CD4-positive, alpha-beta T cell treated with Interleukin-17A for 1 hour (primary cell): Measurements from ENCODE around the gene TMEM52.
"Not testable (repeated sequence)": the region's sequence is repeated elsewhere in the genome, so short reads cannot be mapped to it uniquely, and the experiment has no call there.

ENCODE experiments used
- DNase-seq: peaks from one replicate; pipeline ENCODE4 v3.0.0-alpha.2; 2020

The TMEM52 gene

DNA sequence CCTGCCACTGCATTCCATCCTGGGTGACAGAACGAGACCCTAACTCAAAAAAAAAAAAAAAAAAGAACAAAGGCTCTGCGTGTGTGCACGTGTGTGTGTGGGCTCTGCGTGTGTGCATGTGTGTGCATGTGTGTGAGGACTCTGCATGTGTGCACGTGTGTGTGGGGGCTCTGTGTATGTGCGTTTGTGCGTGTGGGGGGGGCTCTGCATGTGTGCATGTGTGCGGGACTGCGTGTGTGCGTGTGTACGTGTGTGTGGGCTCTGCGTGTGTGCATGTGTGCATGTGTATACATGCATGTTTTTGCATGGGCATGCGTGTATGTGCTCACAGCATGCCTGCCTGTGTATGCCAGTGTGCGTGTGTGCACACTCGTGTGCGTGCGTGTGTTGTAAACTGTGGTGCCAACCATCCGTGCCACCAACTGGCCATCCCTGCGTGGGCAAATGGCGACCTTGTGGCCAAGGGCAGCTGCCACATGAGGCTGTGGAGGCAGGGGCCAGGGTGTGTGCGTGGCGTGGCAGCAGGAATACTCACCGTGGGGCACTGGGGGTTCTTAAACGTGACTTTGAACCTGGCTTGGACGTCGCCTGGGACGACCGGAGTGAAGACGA is 26.8 kb upstream of the TMEM52 start:
- no peak for DNase-seq

DNA sequence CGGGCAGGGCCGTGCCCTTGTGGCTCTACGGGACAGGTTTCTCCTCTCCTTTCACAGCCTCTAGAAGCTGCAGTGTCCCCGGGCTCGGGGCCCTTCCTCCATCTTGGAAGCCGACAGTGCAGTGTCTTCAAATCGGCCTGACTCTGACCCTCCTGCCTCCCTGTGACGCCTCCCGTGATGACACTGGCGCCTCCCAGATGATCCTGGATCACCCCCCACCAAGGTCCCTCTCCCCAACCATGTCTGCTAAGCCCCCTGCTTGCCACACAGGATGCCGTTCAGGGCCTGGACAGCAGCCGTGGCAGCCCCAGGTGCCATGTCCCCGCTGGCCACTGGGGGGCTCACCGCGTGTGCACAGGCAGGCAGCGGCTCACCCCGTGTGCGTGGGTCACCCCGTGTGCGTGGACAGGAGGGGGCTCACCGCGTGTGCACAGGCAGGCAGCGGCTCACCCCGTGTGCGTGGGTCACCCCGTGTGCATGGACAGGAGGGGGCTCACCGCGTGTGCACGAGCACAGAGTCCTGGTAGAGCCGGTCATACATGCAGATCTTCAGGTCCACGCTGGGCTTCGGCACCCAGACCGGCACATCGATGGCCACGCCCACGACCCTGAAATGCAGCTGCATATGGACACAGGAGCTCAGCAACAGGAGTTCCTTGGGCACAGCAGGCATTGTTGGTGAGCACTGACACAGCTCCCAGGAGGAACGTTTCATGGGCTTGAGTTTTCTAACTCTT is 24.9 kb upstream of the TMEM52 start:
- DNase-seq: peak; percentile 43

DNA sequence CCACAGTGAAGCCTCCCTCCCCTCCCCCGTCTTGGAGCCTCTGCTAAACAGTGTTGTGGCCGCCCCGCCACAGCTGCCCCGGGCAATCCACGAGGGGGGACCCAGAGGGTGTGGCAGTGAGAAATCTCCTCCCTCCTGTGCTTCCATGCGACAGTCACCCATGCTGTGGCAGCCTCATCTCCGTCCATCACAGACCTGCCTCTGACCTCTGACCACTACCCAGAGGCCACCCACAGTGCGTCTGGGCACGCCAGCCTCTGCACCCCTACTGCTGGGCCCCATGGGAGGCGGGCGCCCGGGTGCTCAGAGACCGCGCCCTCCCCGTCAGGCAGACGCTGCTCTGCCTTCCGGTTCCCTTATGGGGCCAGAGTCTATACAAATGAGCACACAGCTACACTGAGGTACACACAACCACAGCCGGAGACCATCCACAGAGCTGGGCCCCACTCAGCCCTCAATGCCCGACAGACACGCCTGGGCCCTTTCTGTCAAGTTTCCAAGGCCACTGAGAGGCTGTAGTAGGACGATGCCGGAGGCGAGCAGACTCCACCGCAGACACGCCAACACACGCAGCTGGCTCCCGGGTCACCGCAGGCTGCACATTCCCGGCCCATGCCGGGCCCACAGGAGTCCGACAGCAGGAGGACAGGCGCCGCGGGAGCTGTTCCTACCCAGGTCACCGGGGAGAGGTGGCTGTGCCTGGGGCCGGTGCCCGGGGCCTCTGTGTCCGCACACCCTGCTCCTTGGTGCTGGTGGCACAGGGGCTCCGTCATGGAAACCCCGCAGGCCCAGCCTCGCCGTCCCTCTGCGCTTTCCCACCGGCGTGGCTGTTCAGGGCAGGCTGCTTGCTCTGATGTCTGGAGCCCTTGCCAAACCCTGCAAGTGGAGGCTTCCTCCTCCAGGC is 23.9 kb upstream of the TMEM52 start:
- DNase-seq: no peak

DNA sequence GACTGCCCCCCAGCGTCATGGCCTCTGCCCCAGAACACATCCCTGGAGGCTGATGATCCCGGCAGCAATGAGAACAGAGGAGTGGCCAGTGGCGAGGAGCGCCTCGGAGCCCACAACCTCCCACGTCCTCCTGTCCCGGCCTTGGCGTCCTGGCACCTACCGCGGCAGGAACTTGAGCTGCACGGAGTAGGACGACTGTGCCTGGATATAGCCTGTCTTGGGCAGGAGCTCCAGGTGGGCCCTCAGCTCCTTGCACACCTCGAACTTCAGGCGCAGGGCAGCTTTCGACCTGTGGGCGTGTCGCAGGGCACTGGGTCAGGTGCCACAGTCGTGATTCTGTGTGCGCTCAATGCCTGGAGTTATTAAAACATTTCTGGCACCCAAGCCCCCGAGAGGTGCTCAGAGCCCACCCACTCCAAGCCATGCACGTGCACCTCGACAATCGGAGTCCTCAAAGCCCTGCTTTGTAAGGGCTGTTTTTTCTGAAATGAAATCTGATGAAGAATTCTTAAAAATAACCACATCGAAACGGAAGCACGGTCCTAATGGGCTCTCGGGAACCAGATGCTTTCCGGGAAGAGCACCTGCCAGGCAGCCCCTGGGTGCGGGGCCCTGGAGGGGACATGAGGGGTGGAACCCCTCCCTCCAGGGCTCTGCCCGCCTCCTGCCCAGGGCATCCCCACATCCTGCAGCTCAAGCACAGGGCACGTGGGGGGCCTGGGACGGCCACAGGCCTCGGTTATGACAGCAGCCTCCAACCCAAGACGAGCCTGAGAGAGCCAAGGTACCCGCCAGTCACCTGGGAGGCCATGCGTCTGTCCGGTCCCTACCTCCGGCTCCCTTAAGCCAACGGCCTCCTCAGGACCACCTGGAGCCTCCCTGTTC is 23.0 kb upstream of the TMEM52 start:
- DNase-seq: no peak

DNA sequence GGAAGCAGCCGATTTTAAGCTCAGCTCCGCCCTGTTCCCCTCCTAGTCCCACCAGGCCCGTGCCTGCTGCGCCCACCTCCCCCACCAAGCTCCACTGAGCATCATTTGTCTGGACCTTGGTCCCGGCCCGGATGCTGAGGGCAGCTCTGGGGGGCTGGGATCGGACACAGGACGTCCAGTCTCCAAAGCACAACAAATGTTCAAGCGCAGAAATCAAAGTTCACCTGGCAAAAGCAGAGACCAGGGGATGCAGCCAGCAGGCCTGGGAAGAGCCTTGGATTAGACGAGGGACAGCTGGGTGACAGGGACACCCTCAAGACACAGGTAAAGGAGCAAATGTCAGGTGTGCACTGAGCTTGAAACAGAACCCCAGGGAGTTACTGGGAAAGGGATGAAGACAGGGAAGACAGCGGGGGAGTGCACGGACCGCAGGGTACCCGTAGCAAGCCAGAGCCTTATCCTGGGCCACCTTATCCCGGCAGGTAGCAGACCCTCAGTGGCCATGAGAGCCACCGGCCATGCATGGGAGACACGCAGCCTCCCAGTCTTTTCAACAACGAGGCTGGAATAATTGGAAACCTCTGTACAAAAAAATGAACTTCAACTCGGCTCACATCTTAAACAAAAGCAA is 22.2 kb upstream of the TMEM52 start:
- DNase-seq: no peak

DNA sequence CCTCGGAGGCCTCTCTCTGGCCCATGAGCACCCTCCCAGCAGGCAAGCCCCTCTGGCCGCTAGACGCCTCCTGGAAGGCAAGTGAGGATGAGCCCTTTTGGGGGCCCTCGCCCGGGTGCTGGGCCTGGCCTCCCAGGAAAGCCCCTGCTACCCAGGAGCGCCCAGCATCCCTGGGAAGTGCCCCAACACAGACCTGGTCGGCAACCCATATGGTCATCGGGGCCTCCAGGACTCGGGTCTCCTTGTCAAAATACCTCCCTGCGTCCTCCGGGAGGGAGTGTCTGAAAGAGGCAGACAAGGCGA is 21.0 kb upstream of the TMEM52 start:
- DNase-seq: no peak

DNA sequence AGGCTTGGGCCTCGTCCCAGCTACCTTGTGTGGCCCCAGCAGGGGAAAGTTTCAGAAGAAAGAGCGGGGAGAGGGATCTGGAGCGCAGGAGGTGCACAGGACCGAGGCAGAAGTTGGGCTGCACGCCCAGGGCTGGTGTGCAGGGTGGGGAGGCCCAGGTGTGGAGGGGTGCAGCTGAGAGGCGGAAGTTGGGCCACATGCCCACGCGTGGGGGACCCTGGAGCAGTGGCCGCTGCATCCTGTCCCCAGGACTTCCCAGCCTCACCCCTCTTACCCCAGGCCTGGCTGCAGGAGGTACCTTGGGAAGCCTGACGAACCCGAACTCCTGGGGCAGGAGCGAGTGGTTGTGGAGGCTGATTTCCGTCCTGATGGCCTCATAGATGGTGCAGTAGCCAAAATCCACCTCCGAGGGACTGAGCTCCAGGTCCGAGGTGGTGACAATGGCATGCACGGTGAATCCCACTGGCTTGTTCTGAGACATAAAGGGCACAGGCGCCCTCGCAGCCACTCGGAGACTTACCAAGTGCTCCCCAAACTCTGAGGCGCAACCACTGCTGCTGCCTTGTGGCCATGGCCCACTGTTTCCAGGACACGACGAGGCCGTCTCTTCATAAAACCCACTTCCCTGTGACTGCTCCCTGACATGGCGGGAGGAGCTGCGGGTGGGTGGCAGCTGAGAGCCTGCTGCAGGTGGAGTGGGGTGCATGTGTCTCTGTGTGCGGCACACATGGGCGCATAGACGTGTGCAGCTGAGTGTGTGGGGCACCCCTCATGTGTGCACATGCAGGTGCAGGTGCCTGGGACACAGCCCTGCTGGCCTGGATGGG is 20.4 kb upstream of the TMEM52 start:
- DNase-seq: no peak

DNA sequence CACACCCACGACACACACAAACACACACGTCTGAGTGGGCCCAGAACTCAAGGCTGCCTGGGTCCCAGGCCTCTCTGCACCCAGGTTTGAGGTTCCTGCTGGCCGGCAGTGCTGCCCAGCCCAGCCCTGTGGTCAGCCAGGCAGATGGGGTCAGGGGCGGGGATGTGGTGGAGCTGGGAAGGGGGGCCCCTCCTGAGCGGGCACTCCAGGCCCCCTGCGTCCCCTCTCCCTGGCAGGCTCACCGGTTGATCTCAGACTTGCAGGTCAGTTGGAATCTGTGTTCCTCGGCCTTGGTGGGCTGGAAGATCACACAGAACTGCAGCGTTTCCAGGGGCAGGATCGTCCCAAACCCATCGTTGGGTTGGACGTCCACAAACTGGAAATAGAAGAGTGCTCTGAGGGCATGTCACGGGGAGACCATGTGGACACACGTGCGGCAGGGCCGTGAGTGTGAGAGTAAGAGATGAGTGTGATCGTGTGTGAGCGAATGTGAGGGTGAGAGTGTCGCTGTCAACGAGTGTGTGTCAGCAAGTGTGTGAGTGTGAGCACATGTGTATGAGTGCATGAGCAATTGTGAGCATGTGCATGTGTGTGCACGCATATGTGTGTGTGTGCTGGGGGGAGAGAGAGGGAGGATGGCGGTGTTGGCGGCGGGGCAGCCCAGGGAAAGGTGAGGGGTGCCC is 19.7 kb upstream of the TMEM52 start:
- no peak for DNase-seq

DNA sequence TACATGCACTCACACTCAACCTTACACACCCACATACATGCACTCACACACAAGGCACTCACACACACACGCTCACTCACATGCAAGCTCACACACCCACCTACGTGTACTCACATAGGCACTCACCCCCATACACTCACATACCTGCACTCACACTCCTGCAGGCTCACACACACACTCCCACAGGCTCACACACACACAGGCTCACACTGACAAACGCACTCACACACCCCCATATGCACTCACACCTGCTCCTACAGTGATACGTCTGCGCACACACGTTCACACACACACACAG is 19.1 kb upstream of the TMEM52 start:
- no peak for DNase-seq

DNA sequence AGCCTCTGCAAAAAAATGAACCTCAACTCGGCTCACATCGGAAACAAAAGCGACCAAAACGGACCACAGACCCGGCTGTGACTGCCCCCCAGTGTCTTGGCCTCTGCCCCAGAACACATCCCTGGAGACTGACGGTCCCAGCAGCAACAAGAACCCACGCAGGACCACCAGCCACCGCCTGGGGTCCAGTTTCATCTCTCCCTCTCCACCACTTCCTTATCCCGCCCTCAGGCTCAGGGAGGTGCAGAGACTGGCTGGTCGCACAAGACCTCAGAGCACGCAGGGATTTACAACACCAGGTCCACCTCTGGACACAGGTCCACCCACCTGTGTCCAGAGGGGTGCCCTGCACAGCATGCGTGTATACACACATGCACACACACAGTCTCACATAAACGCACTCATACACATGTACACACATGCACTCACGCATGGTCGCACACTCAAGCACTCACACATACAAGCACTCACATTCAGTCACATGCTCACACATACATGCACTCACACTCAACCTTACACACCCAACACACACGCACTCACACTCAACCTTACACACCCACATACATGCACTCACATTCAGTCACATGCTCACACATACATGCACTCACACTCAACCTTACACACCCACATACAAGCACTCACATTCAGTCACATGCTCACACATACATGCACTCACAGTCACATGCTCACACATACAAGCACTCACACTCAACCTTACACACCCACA is 18.6 kb upstream of the TMEM52 start:
- DNase-seq: no peak

DNA sequence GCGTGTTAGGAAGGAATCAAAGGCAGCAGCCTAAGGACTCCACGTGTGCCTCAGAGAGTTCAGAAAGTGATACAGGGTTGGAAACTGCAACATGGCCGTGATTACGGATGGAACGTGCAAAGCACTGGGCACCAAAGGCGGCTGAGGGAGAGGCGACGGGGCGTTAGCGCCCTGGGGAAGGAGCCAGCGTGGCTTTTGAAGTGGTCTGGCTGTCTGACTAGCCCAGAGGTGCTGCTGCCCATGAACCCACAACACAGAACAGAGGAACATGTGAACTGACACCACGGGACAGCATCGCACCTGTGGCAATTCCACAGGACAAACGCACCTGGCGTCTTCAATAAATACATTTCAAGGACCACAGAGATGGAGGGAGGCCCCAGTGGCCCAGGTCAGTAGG is 18.0 kb upstream of the TMEM52 start:
- DNase-seq: no peak

DNA sequence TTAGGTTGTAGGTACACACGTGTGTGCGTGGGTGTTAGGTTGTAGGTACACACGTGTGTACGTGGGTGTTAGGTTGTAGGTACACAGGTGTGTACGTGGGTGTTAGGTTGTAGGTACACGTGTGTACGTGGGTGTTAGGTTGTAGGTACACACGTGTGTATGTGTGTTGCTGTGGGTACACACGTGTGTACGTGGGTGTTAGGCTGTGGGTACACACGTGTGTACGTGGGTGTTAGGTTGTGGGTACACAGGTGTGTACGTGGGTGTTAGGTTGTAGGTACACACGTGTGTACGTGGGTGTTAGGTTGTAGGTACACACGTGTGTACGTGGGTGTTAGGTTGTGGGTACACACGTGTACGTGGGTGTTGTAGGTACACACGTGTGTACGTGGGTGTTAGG is 15.8 kb upstream of the TMEM52 start:
- DNase-seq: not testable (repeated sequence)

DNA sequence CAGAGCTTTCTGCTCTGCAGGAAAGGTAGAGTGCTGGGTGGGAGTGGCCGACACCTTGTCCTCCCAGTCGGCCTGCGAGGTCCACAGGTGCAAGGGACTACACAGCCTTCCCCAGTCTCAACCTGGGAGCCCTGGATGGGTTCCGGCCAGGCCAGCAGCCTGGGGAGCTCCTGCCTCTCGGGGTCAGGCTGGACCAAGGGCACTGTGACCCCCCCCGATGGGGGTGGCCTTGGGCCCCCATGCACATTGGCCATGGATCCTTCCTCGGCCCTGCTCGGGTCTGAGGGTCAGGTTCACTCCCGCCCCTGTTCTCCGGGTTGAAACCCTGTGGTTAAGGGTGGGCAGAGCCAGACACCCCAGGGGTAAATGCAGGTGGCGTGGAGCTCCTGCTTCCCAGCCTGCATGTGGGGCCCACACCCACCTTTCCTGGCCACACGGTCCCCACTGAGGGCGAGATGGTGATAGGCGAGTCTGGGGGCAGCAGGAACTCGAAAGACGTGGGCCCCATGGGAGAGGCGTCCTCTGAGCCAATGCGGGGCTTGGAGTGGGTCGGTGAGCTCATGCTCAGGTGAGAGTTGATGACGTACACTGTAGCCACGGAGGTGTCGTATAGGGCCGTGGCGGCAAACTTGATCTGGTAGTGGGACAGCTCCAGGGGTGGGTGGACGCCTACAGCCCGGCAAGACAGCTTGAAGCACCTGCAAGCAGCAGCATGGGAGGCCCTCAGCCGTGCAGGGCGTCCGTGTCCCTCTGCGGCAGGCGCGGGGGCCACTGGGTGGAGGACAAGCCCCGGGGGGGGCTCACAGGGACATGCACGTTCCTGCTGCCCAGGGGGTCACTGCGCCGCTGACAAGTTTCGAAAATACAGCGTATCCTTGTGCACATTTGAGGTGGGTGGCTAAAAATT is 10.8 kb upstream of the TMEM52 start:
- DNase-seq: no peak

DNA sequence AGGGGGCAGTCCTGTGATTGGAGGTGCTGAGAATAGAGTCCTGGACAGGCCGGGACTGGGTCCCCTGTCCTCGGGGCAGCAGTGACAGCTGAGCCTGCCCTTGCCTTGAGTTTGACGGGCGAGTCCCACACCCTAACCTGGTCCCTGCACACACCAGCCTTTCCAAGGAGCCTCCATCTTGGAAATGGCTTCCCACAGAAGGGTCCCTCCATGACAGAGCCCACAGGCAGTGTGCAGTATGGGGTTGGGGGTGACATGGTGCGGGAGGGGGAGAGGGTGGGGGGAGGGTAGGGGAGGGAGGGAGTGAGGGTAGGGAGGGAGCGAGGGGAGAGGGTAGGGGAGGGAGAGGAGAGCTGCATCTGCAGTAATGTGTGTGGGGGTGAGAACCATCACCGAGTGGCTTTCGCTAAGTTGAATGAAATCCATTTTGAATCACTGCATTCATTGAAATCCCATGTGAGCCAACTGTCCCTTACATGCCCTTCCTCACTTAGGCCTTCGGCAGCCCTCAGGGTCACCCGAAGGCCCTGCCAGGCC is 10.1 kb upstream of the TMEM52 start:
- DNase-seq: no peak

DNA sequence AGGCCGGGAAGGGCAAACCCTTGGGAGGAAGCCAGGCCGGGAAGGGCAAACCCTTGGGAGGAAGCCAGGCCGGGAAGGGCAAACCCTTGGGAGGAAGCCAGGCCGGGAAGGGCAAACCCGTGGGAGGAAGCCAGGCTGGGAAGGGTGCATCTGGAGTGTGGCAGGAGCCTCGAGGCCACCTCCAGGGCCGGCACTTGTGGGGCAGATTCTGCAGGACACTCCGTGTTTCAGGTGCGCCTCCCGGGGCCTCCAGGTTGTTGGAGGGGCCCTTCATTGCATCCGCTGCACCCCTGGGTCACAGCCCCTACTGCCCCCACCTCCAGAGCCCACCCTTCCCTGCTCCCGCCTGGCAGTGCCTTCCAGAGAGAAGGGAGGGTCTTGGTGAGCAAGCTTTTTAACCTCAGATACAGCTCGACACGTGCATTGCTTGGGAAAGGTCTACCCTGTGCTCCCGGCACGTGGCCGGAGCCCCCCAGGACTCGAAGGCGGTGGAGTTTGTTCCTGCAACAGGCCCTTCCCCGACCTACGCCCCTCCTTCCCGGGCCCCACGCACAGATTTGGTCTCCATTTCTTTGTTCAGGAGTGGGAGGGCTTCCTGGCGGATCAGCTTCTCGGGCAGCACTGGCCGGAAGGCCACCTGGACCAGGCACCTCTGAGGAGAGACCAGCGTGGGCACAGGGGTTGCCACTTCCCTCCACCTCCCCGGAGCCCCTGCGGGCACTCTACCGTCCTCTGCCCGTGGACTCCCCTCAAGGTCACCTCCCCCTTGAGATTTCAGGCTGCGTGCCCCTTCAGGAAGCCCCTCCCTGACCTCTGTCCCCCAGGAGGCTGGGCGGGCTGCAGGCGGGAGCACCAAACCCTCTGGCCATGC is 9.4 kb upstream of the TMEM52 start:
- DNase-seq: no peak

DNA sequence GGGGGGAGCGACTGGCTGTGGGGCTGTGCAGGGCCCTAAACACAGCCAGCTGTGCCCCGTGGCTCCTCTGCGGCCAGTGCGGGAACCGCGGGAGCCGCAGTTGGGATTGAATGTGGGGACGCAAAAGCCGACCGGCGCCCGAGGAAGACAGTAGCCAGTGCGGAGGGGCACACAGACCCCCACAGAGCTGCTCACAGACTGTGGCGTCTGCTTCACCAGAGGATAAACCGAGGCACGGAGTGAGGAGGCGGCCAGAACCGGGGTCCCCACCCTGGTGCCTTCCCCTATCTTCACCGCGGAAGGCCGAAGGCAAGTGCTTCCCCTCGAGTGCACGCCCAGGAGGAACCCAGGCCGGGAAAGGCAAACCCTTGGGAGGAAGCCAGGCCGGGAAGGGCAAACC is 8.7 kb upstream of the TMEM52 start:
- no peak for DNase-seq

DNA sequence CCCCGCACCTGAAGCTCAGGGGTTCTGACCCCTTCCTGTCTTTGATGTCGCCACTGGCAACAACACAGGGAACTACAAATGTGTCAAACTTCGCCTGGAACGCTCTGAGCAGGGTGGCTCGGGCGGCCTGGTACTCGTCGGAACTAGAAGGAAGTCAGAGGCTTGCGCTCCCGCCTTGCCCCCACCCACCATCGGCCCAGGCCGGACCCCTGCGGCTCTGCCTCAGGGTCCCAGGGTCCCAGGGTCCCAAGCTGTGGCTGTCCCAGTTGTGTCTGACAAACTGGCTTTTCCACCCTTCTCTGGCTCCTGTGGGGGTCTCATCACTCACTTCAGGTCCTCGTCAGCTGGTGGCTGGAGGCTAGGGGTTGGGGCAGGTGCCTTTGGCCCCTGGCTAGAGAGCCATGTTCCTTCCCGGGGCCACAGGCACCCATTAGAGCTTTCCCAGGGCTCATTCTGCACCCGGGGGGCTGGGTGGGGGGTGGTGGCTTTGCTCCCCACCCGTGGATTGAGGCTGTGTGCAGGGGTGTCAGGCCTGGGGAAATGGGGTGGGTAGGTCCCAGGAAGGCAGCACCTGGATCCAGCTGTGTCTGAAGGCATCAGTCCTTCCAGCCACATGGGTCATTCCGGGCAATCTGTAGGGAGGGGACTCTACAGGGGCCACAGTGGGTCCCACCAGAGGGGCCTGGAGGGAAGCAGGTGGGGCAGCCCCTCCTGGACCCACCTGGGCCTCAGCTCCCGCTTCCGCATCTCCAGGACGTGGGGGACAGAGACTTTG is 8.0 kb upstream of the TMEM52 start:
- no peak for DNase-seq
